ENCODE data around the gene NR1D2.

DNA sequence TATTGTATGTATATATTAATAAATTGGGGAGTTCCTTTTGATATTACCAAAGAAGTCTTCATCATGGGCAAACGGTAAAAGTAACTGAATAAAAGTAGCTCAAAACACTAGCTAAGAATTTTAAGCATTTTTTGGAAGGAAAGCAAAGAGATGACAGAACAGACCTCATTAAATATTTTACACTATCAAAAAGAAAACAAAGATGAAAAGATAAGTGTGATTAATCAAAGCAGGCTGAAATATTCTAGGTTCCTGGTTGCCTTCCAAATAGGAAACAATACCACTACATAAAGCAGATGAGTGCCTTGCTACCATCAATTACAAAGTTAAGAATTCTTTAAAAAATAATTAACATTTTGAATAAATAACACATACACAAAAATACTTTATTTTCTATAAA, 31.9 kb upstream of the NR1D2 start:
- TF ChIP-seq, protein P1, sequence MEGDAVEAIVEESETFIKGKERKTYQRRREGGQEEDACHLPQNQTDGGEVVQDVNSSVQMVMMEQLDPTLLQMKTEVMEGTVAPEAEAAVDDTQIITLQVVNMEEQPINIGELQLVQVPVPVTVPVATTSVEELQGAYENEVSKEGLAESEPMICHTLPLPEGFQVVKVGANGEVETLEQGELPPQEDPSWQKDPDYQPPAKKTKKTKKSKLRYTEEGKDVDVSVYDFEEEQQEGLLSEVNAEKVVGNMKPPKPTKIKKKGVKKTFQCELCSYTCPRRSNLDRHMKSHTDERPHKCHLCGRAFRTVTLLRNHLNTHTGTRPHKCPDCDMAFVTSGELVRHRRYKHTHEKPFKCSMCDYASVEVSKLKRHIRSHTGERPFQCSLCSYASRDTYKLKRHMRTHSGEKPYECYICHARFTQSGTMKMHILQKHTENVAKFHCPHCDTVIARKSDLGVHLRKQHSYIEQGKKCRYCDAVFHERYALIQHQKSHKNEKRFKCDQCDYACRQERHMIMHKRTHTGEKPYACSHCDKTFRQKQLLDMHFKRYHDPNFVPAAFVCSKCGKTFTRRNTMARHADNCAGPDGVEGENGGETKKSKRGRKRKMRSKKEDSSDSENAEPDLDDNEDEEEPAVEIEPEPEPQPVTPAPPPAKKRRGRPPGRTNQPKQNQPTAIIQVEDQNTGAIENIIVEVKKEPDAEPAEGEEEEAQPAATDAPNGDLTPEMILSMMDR (conservative IDR thresholded peaks at IDR 0.05; ENCODE audit: low read length) = no peak
- TF ChIP-seq EZH2phosphoT487 (IDR thresholded peaks at IDR 0.05; ENCODE audit: borderline replicate concordance, low read depth, low read length) = no peak

All from OCI-LY7 (cell line).